KMS-11 (cell line): Measurements from ENCODE around the gene GSK3B.

Source experiments
- H2AFZ ChIP-seq: fragments of 200-600 bp; sonication (generic); 2 replicates; pipeline ENCODE4 v1.6.1; 2016; ENCODE audit warnings: antibody characterized with exemption, mixed run types, low read depth
- H3K27ac ChIP-seq: fragments of 200-600 bp; sonication (generic); 2 replicates; pipeline ENCODE4 v1.6.1; 2016; ENCODE audit warnings: mild to moderate bottlenecking, mixed run types
- H3K27me3 ChIP-seq: fragments of 200-600 bp; sonication (generic); 2 replicates; pipeline ENCODE4 v1.6.1; 2017; ENCODE audit warnings: mild to moderate bottlenecking, low read depth, mixed run types, moderate library complexity; ENCODE audit not compliant: insufficient read depth
- H3K36me3 ChIP-seq: fragments of 200-600 bp; sonication (generic); 2 replicates; pipeline ENCODE4 v1.6.1; 2017; ENCODE audit warnings: mild to moderate bottlenecking, mixed run types; ENCODE audit not compliant: insufficient read depth
- H3K4me1 ChIP-seq: fragments of 200-600 bp; sonication (generic); 2 replicates; pipeline ENCODE4 v1.6.1; 2016; ENCODE audit warnings: mild to moderate bottlenecking, low read depth, mixed run types; ENCODE audit not compliant: poor library complexity, severe bottlenecking
- H3K4me2 ChIP-seq: fragments of 200-600 bp; sonication (generic); 2 replicates; pipeline ENCODE4 v1.7.0; 2016; ENCODE audit warnings: mild to moderate bottlenecking, mixed run types
- H3K4me3 ChIP-seq: fragments of 200-600 bp; sonication (generic); IDR thresholded peaks from 2 replicates; pipeline ENCODE4 v1.6.1; 2017; ENCODE audit warnings: low read depth, low read length, mixed read lengths; ENCODE audit not compliant: insufficient read depth
- H3K79me2 ChIP-seq: fragments of 200-600 bp; sonication (generic); 2 replicates; pipeline ENCODE4 v1.6.1; 2016; ENCODE audit warnings: low read depth, mixed run types; ENCODE audit not compliant: insufficient read depth
- H3K9ac ChIP-seq: fragments of 200-600 bp; sonication (generic); 2 replicates; pipeline ENCODE4 v1.6.1; 2016; ENCODE audit warnings: mild to moderate bottlenecking, mixed run types
- H4K20me1 ChIP-seq: fragments of 200-600 bp; sonication (generic); 2 replicates; pipeline ENCODE4 v1.6.1; 2016; ENCODE audit warnings: mild to moderate bottlenecking, mixed run types; ENCODE audit not compliant: insufficient read depth
- CTCF ChIP-seq: fragments of 200-600 bp; sonication (generic); conservative IDR thresholded peaks from 2 replicates; pipeline ENCODE4 v1.6.1; 2017; ENCODE audit warnings: low read depth, mild to moderate bottlenecking, antibody characterized with exemption, low read length, moderate library complexity, mixed read lengths

The GSK3B gene

GRCh38 chr3:119978554-119979208 lies 115.6 kb downstream of the GSK3B start:
- Histone ChIP-seq H3K4me3 (no peak overlapping the region), H3K79me2 (peaks cover 45% of the 10 kb centered on the region)
- TF ChIP-seq CTCF, result no peak

GRCh38 chr3:119977353-119977752 lies 116.9 kb downstream of the GSK3B start:
- peaks cover 37% of the 10 kb centered on the region for H3K79me2 ChIP-seq
- no peak overlapping the region for H2AFZ ChIP-seq
- H3K4me2 ChIP-seq, result no peak overlapping the region
- H3K4me3 ChIP-seq, result no peak overlapping the region
- H3K27ac ChIP-seq, result no peak overlapping the region
- H3K4me1 ChIP-seq, result no peaks in the 10 kb centered on the region
- no peaks in the 10 kb centered on the region for H3K36me3 ChIP-seq
- no peak for TF ChIP-seq CTCF
- no peaks in the 10 kb centered on the region for H4K20me1 ChIP-seq
- H3K9ac ChIP-seq, result no peak overlapping the region
- no peaks in the 10 kb centered on the region for H3K27me3 ChIP-seq

More at GRCh38 chr3:119978554-119979208, 115.6 kb downstream of the GSK3B start:
- H4K20me1 ChIP-seq, result no peaks in the 10 kb centered on the region
- no peaks in the 10 kb centered on the region for H3K27me3 ChIP-seq
- no peaks in the 10 kb centered on the region for H3K4me1 ChIP-seq
- H3K36me3 ChIP-seq, result no peaks in the 10 kb centered on the region
- H3K4me2 ChIP-seq, result no peak overlapping the region
- no peak overlapping the region for H2AFZ ChIP-seq
- no peak overlapping the region for H3K27ac ChIP-seq
- no peak overlapping the region for H3K9ac ChIP-seq

DNA sequence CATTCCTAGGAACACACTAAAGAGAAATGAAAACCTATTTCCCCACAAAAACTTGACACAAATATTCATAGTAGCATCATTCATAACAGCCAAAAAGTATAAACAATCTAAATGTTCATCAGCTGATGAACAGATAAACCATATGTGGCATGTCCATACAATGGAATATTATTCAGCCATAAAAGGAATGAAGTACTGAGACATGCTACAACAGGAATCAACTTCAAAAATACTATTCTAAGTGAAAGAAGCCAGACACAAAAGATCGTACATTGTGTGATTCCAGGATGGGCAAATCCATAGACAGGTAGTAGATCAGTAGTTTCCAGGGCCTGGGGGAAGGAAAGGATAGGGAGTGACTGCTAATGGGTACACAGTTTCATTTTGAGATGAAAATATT lies 118.0 kb downstream of the GSK3B start:
- H3K27me3 ChIP-seq, result no peaks in the 10 kb centered on the region
- H2AFZ ChIP-seq, result no peak overlapping the region
- H3K79me2 ChIP-seq, result peaks cover 29% of the 10 kb centered on the region
- no peak overlapping the region for H3K4me3 ChIP-seq
- H4K20me1 ChIP-seq, result no peaks in the 10 kb centered on the region
- H3K4me1 ChIP-seq, result no peaks in the 10 kb centered on the region
- no peaks in the 10 kb centered on the region for H3K36me3 ChIP-seq
- no peak overlapping the region for H3K9ac ChIP-seq
- no peak overlapping the region for H3K27ac ChIP-seq
- H3K4me2 ChIP-seq, result no peak overlapping the region
- TF ChIP-seq CTCF, result no peak

- no peak overlapping the region for H3K4me2 ChIP-seq
- no peak overlapping the region for H3K4me3 ChIP-seq
- no peak for TF ChIP-seq CTCF
- no peaks in the 10 kb centered on the region for H4K20me1 ChIP-seq
- H3K4me1 ChIP-seq, result no peaks in the 10 kb centered on the region
- H2AFZ ChIP-seq, result no peak overlapping the region
- H3K36me3 ChIP-seq, result no peaks in the 10 kb centered on the region
- no peaks in the 10 kb centered on the region for H3K27me3 ChIP-seq
- peaks cover 35% of the 10 kb centered on the region for H3K79me2 ChIP-seq
- no peak overlapping the region for H3K27ac ChIP-seq
- no peak overlapping the region for H3K9ac ChIP-seq
Measured at GRCh38 chr3:119974656-119975055, 119.6 kb downstream of the GSK3B start.
